Thyroid gland (tissue), 4 donors: Measurements from ENCODE around the gene ANO9.

Experiments used
- POLR2A ChIP-seq, 2 donors: fragments of 450-650 bp; IDR thresholded peaks; one replicate each; pipeline ENCODE4 v1.6.1; 2017; ENCODE audit warnings: antibody characterized with exemption in 2 of 2, mild to moderate bottlenecking in 2 of 2, moderate library complexity in 1 of 2
- TF ChIP-seq, protein P1 (sequence below), 6 experiments: fragments of 200-600 bp in 3 of 6; fragments of 450-650 bp in 3 of 6; sonication (generic) in 3 of 6; IDR thresholded peaks; one replicate each; pipeline ENCODE4 v1.5.1; 2016 to 2019; ENCODE audit warnings: antibody characterized with exemption in 6 of 6, mild to moderate bottlenecking in 2 of 6, inconsistent platforms in 1 of 6, moderate library complexity in 1 of 6

DNA sequence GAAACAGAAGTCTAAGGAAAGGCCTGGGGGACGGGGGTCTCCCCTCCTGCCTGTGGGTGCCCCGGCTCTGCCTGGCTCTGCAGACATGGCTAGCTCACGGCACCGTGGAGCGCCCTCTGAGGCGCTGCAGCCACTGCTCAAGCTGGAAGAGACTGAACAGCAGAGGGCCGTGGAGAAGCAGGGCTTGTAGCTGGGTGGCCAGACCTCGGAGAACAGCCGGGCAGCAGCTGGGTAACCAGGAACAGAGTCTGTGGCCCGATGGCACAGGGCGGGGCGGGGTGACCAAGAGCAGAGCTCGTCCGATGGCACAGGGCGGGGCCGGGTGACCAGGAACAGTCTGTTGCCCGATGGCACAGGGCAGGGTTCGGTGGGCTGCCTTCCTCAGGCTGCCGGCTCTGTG, 47.2 kb upstream of the ANO9 start:
- TF ChIP-seq, protein P1, sequence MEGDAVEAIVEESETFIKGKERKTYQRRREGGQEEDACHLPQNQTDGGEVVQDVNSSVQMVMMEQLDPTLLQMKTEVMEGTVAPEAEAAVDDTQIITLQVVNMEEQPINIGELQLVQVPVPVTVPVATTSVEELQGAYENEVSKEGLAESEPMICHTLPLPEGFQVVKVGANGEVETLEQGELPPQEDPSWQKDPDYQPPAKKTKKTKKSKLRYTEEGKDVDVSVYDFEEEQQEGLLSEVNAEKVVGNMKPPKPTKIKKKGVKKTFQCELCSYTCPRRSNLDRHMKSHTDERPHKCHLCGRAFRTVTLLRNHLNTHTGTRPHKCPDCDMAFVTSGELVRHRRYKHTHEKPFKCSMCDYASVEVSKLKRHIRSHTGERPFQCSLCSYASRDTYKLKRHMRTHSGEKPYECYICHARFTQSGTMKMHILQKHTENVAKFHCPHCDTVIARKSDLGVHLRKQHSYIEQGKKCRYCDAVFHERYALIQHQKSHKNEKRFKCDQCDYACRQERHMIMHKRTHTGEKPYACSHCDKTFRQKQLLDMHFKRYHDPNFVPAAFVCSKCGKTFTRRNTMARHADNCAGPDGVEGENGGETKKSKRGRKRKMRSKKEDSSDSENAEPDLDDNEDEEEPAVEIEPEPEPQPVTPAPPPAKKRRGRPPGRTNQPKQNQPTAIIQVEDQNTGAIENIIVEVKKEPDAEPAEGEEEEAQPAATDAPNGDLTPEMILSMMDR (IDR thresholded peaks at IDR 0.05) = no peak
- no peak for TF ChIP-seq POLR2A (IDR thresholded peaks at IDR 0.05)
